GM19240 (cell line): ENCODE measurements around the gene CWC22.
"Not testable (repeated sequence)": the region's sequence is repeated elsewhere in the genome, so short reads cannot be mapped to it uniquely, and the experiment has no call there.

Experiments used
- DNase-seq: peaks from one replicate; pipeline ENCODE4 v3.0.0; 2011; ENCODE audit warnings: low spot score; ENCODE audit not compliant: insufficient read length

The CWC22 gene

DNA sequence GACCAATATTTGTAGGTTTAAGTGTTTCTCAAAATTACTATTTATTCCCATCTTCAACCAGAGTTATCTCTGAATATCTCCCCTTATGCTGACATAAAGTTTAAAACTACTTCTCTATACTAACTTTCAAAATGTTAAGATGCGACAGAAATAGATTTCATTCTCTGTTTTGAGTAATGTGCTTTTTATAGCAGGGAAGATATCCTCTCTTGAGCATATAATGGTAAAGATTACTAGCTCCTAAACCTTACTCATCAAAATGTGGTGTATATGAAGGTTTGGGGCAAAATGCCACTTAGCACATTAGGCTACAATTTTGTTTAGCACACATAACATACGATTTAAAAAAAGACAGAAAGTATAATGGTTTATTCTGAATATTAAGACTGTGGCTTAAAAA lies 54.4 kb downstream of the CWC22 start:
- DNase-seq: no peak

- no peak for DNase-seq
Measured at GRCh38 chr2:179951680-179952079, 55.4 kb downstream of the CWC22 start.

DNA sequence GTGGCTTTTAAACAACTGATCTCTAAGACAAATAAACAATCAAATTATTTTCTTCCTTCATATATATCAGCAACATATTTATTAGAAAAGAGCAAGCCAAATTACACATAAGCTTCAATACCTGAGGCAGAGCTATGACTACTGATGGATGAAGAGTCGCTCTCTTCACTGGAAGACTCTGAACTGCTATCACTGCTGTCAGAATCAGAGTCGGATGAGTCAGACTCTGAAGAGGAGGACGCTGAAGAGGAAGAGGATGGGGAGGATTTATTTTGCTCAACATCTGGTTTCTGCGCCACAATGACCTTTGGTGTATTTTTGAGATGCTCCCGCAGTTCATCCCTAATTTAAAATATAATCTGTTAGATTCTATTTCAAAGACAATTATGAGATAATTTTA lies 56.7 kb downstream of the CWC22 start:
- no peak for DNase-seq

DNA sequence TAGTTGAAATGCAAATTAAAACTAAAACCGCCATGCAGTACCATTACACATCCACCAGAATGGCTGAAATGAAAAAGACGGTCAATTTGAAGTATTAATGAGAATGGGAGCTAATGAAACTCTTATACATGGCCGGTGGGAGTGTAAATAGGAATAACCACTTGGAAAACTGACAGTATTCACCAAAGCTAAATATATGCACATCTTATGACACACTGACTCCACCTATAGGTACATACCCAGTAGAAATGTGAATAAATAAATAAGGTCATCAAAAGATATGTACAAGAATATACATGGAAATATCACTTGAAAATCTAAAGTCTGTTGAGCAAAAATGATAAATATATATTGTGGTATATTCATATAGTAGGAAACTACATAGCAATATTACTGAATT lies 57.7 kb downstream of the CWC22 start:
- no peak for DNase-seq

GRCh38 chr2:179948058-179948457 lies 59.0 kb downstream of the CWC22 start:
- no peak for DNase-seq

DNA sequence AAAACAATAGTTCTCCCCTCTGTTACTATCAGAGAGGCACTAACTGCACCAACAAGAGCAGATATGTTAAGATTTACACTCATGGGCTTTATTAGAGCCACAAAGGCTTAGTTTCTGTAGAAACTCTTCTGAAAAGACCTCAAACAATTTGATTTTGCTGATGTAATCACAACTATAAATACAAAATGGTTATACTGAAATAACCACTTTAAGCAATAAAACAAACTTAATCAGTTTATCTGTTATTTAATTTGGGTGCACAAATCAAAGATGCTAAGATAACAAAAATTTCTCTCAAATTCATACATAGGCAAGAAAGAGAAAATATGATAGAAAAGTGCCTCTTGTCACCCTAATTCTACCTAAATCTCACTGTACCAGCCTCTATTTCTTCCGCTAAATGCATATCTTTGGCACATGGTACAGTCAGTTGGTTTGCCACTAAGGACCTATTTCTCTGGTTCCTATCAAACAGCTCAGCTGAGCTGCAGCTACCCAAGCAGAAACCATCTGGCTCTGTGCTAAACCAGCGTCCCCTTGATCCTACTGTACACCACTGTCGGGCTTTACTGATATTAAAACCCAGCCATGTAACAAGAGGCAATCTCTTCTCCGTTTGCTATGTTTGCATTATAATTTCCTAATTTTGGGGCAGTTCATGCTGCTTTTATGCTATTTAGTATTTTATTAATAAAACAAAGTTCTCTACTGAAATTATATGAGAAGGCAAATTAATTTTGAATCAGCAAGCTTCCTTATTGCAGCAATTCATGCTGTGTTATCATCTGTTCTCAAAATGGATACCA lies 60.1 kb downstream of the CWC22 start:
- DNase-seq: no peak

DNA sequence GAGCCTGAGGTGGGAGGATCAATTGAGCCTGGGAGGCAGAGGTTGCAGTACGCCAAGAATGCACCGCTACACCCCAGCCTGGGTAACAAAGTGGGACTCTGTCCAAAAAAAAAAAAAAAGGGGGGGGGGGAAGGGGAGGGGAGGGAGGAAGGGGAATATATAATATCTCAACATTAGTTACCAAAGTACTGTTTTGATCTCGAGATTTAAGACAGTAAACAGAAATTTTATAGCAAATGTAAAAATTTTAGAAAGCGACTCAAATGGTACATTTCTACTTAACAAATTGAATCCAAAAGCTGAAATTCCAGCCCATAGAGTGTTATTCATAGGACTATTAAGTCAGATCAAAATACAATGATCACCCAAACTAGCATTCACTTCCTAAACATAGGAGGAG lies 60.8 kb downstream of the CWC22 start:
- no peak for DNase-seq

DNA sequence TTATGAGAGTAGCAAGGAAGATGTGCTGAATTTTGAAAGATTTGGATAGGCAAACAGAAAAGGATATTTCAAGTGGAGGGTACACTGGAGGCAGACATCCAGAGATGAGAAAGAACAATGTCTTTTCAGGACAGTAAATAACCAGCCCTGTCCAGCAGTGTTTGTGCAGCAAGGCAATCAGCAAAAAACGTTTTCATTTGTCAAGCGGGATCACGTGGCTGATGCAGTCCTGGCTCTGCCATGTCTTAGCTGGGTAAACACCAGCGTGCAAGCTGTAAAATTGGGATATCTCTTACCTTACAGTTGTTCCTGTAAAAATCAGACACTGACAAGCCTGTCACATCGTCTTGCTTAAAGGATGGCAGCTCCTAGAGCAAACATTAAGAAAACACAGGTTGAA lies 67.8 kb downstream of the CWC22 start:
- DNase-seq: no peak

DNA sequence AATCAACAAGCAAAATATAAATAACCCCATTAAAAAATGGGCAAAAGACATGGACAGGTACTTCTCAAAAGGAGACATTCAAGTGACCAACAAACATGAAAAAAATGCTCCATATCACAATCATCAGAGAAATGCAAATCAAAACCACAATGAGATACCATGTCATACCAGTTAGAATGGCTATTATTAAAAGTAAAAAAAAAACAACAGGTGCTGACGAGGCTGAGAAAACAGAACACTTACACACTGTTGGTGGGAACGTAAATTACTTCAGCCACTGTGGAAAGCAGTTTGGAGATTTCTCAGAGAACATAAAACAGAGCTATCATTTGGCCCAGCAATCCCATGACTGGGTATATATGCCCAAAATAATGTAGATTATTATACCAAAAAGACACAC lies 69.1 kb downstream of the CWC22 start:
- DNase-seq: no peak

- no peak for DNase-seq
Measured at GRCh38 chr2:179936654-179937053, 70.4 kb downstream of the CWC22 start.

GRCh38 chr2:179936141-179936540 lies 71.0 kb downstream of the CWC22 start:
- DNase-seq: no peak

- DNase-seq: no peak
Measured at GRCh38 chr2:179932786-179933185, 74.3 kb downstream of the CWC22 start.

DNA sequence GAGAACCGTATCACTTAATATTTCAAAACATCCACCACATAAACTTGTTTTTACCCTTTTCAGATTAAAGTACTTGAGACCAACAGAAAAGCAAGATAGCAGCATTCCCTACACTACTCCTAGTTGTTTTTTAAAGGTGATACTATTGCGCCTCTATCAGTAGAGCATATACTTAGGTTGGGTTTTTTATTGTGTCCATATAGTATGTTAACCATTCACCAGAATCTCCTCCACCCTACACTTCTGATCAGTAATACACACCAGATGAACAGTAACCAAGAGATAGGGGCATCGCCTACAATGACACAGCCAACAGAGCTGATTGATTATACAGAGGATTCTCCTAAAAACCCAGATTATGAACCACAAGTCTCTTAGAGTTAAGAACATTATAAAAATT lies 75.6 kb downstream of the CWC22 start:
- no peak for DNase-seq

DNA sequence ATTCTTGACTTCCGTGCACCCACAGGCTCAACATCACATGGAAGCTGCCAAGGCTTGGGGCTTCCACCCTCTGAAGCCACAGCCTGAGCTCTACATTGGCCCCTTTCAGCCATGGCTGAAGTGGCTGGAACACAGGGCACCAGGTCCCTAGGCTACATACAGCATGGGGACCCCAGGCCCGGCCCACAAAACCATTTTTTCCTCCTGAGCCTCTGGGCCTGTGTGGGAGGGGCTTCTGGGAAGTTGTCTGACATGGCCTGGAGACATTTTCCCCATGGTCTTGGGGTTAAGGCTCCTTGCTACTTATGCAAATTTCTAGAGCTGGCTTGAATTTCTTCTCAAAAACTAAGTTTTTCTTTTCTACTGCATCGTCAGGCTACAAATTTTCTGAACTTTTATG lies 77.1 kb downstream of the CWC22 start:
- DNase-seq: not testable (repeated sequence)

GRCh38 chr2:179927041-179927440 lies 80.1 kb downstream of the CWC22 start:
- DNase-seq: no peak

- DNase-seq: no peak
Measured at GRCh38 chr2:179925713-179926112, 81.4 kb downstream of the CWC22 start.

DNA sequence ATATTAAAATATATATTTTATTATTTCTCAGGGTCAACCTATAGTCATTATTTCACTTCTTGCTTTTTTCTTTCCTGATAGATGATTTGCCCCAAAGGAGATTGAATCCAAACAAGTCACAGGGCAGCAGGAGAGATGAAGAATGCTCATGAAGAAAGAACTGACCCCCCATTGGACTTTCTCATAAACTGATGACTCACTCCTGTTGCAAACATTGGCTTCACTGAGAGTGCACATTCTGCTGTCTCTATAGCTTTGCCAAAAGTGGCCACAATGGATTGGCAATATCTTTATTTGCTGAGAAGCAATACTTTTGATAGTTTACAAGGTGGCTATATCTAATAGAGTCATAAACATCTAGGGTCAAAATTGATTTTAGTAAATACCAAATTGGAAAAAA lies 89.8 kb downstream of the CWC22 start:
- DNase-seq: no peak

GRCh38 chr2:179915395-179915992 lies 91.6 kb downstream of the CWC22 start:
- no peak for DNase-seq

- no peak for DNase-seq
Measured at GRCh38 chr2:179913809-179914208, 93.3 kb downstream of the CWC22 start.

DNA sequence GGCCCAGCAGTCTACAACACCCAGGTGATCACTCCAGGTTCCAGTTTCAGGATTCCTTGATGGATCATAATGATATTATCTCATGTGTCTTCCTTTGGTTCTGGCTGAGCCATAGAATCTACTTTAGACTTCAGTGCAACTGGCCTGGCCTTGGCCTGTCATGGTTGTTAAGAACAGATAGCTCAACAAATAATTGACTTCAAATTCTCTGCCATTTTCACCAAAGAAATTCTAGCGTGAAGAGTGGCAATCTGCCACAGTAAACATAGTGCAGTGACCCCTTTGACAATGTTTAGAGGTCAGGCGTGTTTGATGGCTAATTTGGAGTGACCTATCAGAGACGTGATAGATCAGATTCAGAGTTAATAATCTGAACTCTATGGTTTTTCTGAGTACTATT lies 95.5 kb downstream of the CWC22 start:
- no peak for DNase-seq

GRCh38 chr2:179910735-179911113 lies 96.4 kb downstream of the CWC22 start:
- no peak for DNase-seq

DNA sequence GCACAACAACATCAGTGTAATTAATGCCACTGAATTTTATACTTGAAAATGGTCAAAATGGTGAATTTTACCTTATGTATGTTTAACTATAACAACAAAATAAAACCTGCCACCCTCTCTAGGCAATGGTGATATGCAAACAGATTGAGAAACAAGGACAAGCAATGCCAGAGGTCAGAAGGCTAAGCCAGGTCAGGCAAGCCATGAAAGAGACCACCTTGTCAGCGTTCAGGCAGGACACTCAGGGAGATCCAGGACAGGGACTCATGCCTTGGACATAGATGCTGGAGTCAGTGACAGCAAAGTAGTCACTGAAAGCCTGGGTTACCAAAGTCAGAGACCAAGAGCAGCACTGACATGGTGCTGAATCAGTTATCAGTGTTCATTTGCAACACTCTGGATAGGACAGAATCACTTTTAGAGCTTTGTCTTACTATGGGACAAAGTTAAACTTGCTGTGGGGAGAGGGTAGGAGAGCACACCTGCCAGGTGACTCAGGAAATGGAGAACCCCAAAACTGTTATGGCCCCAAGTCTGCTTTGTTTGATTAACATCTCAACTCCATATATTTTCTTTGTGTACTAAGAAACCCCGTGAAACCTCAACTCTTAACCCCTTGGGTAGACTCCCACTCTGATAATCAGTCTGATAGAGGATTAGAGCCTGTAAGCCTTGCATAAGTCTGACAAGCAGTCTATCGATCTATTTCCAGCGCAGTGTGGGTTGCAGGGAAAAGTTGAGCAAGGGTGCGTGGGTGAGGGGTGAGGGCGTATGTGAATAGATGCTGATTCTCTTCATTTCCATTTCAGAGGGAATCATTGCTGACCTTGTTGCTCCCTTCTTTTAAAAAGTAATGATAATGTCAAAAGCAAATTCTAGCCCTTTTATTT lies 97.0 kb downstream of the CWC22 start:
- no peak for DNase-seq
